NCI-H2081 (cell line): Measurements from ENCODE around the gene ST7.

Experiments
- DNase-seq, 2 experiments: peaks; one replicate each; lab custom pipeline; 2025; lab: John Stamatoyannopoulos, UW

Gene ST7

GRCh38 chr7:117154721-117155120 lies 201.4 kb downstream of the ST7 start:
- no peak for DNase-seq

GRCh38 chr7:117155694-117156093 lies 202.4 kb downstream of the ST7 start:
- no peak for DNase-seq

GRCh38 chr7:117157241-117158209 lies 204.2 kb downstream of the ST7 start:
- peak in 1 of 2 experiments; percentile 32 for DNase-seq

- no peak for DNase-seq
These were observed 205.8 kb downstream of the ST7 start for GRCh38 chr7:117158941-117159697.

- DNase-seq, result no peak
These were observed 209.8 kb downstream of the ST7 start for GRCh38 chr7:117163101-117163500.

- no peak for DNase-seq
These were observed 211.3 kb downstream of the ST7 start for GRCh38 chr7:117164620-117165019.

GRCh38 chr7:117165656-117166055 lies 212.4 kb downstream of the ST7 start:
- DNase-seq, result no peak

- DNase-seq, result peak; percentile 42 to 68
These were observed 216.6 kb downstream of the ST7 start for GRCh38 chr7:117169907-117170306.

- DNase-seq, result no peak
These were observed 217.8 kb downstream of the ST7 start for GRCh38 chr7:117171106-117171505.

- DNase-seq, result no peak
These were observed 219.0 kb downstream of the ST7 start for GRCh38 chr7:117172283-117172682.

GRCh38 chr7:117173035-117173770 lies 219.9 kb downstream of the ST7 start:
- DNase-seq, result no peak

- no peak for DNase-seq
These were observed 222.9 kb downstream of the ST7 start for GRCh38 chr7:117176206-117176605.

GRCh38 chr7:117178600-117178999 lies 225.3 kb downstream of the ST7 start:
- DNase-seq, result no peak

GRCh38 chr7:117179701-117180100 lies 226.4 kb downstream of the ST7 start:
- DNase-seq, result no peak

- no peak for DNase-seq
These were observed 230.4 kb downstream of the ST7 start for GRCh38 chr7:117183729-117184128.

GRCh38 chr7:117184367-117184766 lies 231.1 kb downstream of the ST7 start:
- DNase-seq, result no peak

- no peak for DNase-seq
These were observed 231.8 kb downstream of the ST7 start for GRCh38 chr7:117185124-117185523.

- no peak for DNase-seq
These were observed 233.1 kb downstream of the ST7 start for GRCh38 chr7:117186218-117187010.

- no peak for DNase-seq
These were observed 235.1 kb downstream of the ST7 start for GRCh38 chr7:117188376-117188775.

- DNase-seq, result no peak
These were observed 235.8 kb downstream of the ST7 start for GRCh38 chr7:117188949-117189592.

GRCh38 chr7:117190104-117190503 lies 236.8 kb downstream of the ST7 start:
- no peak for DNase-seq
